B cell (primary cell): ENCODE data around the gene PCDH7. TPM values are rescaled to one million over a fixed set of nuclear protein-coding genes. Genes with fewer than 3 reads are reported as not detected.

ENCODE experiments used
- ATAC-seq: fragments of 200-7000 bp; cut with Tn5 transposase; one replicate; pipeline ENCODE4 v1.10.0; 2021; ENCODE audit warnings: low read depth, mild to moderate bottlenecking, moderate number of reproducible peaks, moderate library complexity
- CTCF ChIA-PET: fragments of 350-600 bp; sonication (Branson Sonifier 250); formaldehyde crosslinking; loops from one replicate; lab custom pipeline; 2021; ENCODE audit warnings: antibody characterized with exemption, inconsistent platforms; lab: Charles Lee
- POLR2A ChIA-PET: fragments of 350-600 bp; sonication (Branson Sonifier 250); formaldehyde crosslinking; loops from one replicate; lab custom pipeline; 2021; ENCODE audit warnings: antibody characterized with exemption; lab: Charles Lee
- DNase-seq: peaks from one replicate; pipeline ENCODE4 v3.0.0; 2013
- H2AFZ ChIP-seq: 2 replicates; pipeline ENCODE4 v1.6.1; 2012; ENCODE audit warnings: mild to moderate bottlenecking, low read depth, low read length; ENCODE audit not compliant: insufficient read depth, poor library complexity, severe bottlenecking
- H3K27ac ChIP-seq, 2 donors: 1 replicate in 1 of 2; 2 replicates in 1 of 2; pipeline ENCODE4 v1.5.1; 2012 to 2013; ENCODE audit warnings: low read length in 2 of 2, mild to moderate bottlenecking in 2 of 2, moderate library complexity in 1 of 2
- H3K27me3 ChIP-seq, 4 experiments: fragments of 200-600 bp in 1 of 4; sonication (generic) in 1 of 4; replicated peaks in 1 of 4; 1 replicate in 2 of 4; 2 replicates in 2 of 4; pipeline versions ENCODE4 v1.6.1 to v1.7.0; 2013 to 2016; ENCODE audit warnings: low read length in 3 of 4, mild to moderate bottlenecking in 2 of 4, mixed read lengths in 1 of 4, moderate library complexity in 1 of 4; ENCODE audit not compliant: insufficient read depth in 4 of 4, control insufficient read depth in 3 of 4; ENCODE audit errors: control extremely low read depth in 1 of 4
- H3K36me3 ChIP-seq, 2 experiments: replicated peaks in 1 of 2; 1 replicate in 1 of 2; 2 replicates in 1 of 2; pipeline versions ENCODE4 v1.6.1 to v1.7.1; 2013; ENCODE audit warnings: low read length in 1 of 2; ENCODE audit not compliant: insufficient read depth in 2 of 2, control insufficient read depth in 1 of 2; ENCODE audit errors: control extremely low read depth in 1 of 2, extremely low read depth in 1 of 2
- H3K4me1 ChIP-seq, 2 donors: fragments of 200-600 bp in 1 of 2; sonication (generic) in 1 of 2; 1 replicate in 1 of 2; 2 replicates in 1 of 2; pipeline versions ENCODE4 v1.5.1 to v1.6.1; 2013 to 2017; ENCODE audit warnings: low read length in 2 of 2; ENCODE audit not compliant: control insufficient read depth in 2 of 2, insufficient read depth in 2 of 2
- H3K4me2 ChIP-seq: replicated peaks from 2 replicates; pipeline ENCODE3; 2012; ENCODE audit warnings: mild to moderate bottlenecking, low read depth, low read length; ENCODE audit not compliant: poor library complexity, severe bottlenecking
- H3K4me3 ChIP-seq, 5 experiments: fragments of 200-600 bp in 1 of 5; sonication (generic) in 1 of 5; 1 replicate in 3 of 5; 2 replicates in 2 of 5; pipeline versions ENCODE4 v1.5.1 to v1.7.0; 2011 to 2016; ENCODE audit warnings: low read length in 4 of 5, mild to moderate bottlenecking in 4 of 5, low read depth in 2 of 5, control low read depth in 1 of 5, moderate library complexity in 1 of 5; ENCODE audit not compliant: insufficient read depth in 1 of 5; ENCODE audit errors: control extremely low read depth in 1 of 5, extremely low read depth in 1 of 5
- H3K79me2 ChIP-seq: fragments of 200-600 bp; sonication (generic); one replicate; pipeline ENCODE4 v1.6.0; 2016; ENCODE audit warnings: low read length; ENCODE audit not compliant: control insufficient read depth, insufficient read depth
- H3K9ac ChIP-seq: fragments of 200-600 bp; sonication (generic); 2 replicates; pipeline ENCODE4 v1.6.1; 2017; ENCODE audit warnings: mild to moderate bottlenecking, low read length, moderate library complexity
- H3K9me3 ChIP-seq, 3 donors: one replicate each; pipeline versions ENCODE4 v1.6.1 to v1.7.1; 2013; ENCODE audit warnings: low read length in 2 of 3; ENCODE audit not compliant: control insufficient read depth in 2 of 3, insufficient read depth in 1 of 3; ENCODE audit errors: control extremely low read depth in 1 of 3
- H4K20me1 ChIP-seq: 2 replicates; pipeline ENCODE4 v1.6.0; 2012; ENCODE audit warnings: mild to moderate bottlenecking, low read length; ENCODE audit not compliant: insufficient read depth, control insufficient read depth, poor library complexity, severe bottlenecking
- H3K27ac Mint-ChIP-seq: one replicate; pipeline ENCODE4 v1.8.0; 2021; ENCODE audit warnings: mixed read lengths
- H3K27me3 Mint-ChIP-seq: one replicate; pipeline ENCODE4 v1.8.0; 2021; ENCODE audit warnings: mixed read lengths
- H3K4me1 Mint-ChIP-seq: one replicate; pipeline ENCODE4 v1.8.0; 2021; ENCODE audit warnings: mixed read lengths
- H3K4me3 Mint-ChIP-seq: one replicate; pipeline ENCODE4 v1.8.0; 2021; ENCODE audit warnings: mixed read lengths
- H3K9me3 Mint-ChIP-seq: one replicate; pipeline ENCODE4 v1.8.0; 2022; ENCODE audit warnings: mixed read lengths; ENCODE audit not compliant: insufficient read depth
- EZH2 ChIP-seq: IDR thresholded peaks from 2 replicates; pipeline ENCODE4 v1.6.1; 2012; ENCODE audit warnings: borderline replicate concordance, low read depth, mild to moderate bottlenecking, moderate library complexity, low read length; ENCODE audit not compliant: insufficient read depth, poor library complexity, severe bottlenecking
- WGBS: methylation state at CpG from one replicate; pipeline ENCODE4 v1.1.5; 2013; ENCODE audit warnings: missing lambda C conversion rate; ENCODE audit not compliant: insufficient coverage; 5-methylcytosine and 5-hydroxymethylcytosine counted together
- intact Hi-C: fragments of 100-400 bp; cut with micrococcal nuclease; formaldehyde crosslinking; loops from one replicate; pipeline ENCODE4 v1.10.0; 2022
- polyA plus RNA-seq: library from polyadenylated mRNA; depleted of rRNA; stranded (reverse); fragments of >200 nt; gene quantifications from 2 replicates; pipeline ENCODE4 v1.2.3, GENCODE V29; 2012
- total RNA-seq, 2 donors: library from RNA; stranded (reverse); fragments of 120-200 nt in 1 of 2; gene quantifications; 1 replicate in 1 of 2; 2 replicates in 1 of 2; pipeline versions ENCODE4 v1.2.3 to v1.2.4, GENCODE V29; 2013 to 2022
- TF ChIP-seq, protein P1 (sequence below): fragments of 200-600 bp; IDR thresholded peaks from one replicate; pipeline ENCODE4 v1.8.0; 2022; ENCODE audit warnings: antibody characterized with exemption, mild to moderate bottlenecking

PCDH7 gene
- total and polyA plus RNA-seq, 2 donors (not counting 1 experiment from before 2014, with no cell fraction given), result not detected

DNA sequence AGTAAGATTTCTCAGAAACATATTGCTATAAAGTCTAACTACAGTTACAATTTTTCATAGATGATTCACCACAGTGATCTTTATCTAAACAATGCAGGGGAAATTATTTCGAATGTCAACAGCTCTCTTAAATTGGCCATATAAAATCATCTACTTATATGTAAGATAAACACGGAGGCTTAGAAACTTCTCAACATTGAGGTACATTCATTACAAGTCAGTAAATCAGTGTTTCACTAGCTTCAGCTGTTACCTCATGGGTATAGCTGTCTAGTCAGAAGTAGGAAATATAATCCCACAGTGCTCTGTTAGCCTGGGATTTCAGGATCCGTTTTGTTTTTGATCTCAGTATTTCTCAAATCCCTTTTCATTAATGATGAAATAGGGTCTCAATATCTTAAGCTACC is 43.2 kb downstream of the PCDH7 start:
- Histone ChIP-seq H3K36me3 (no peaks in the 10 kb centered on the region), H3K27ac (no peak overlapping the region), H3K79me2 (no peaks in the 10 kb centered on the region), H3K9ac (no peak overlapping the region), H3K4me2 (no peak overlapping the region), H2AFZ (no peak overlapping the region), H3K9me3 (no peaks in the 10 kb centered on the region), H3K27me3 (no peaks in the 10 kb centered on the region), H3K4me3 (no peak overlapping the region), H3K4me1 (no peaks in the 10 kb centered on the region), H4K20me1 (no peaks in the 10 kb centered on the region)
- POLR2A ChIA-PET, result no interaction called here
- CTCF ChIA-PET, result interaction anchor here (0.6 kb wide), 1 partner anchor 50 kb away, joined by 3 read pairs; no protein-coding TSS in a partner anchor
- TF ChIP-seq, protein P1, sequence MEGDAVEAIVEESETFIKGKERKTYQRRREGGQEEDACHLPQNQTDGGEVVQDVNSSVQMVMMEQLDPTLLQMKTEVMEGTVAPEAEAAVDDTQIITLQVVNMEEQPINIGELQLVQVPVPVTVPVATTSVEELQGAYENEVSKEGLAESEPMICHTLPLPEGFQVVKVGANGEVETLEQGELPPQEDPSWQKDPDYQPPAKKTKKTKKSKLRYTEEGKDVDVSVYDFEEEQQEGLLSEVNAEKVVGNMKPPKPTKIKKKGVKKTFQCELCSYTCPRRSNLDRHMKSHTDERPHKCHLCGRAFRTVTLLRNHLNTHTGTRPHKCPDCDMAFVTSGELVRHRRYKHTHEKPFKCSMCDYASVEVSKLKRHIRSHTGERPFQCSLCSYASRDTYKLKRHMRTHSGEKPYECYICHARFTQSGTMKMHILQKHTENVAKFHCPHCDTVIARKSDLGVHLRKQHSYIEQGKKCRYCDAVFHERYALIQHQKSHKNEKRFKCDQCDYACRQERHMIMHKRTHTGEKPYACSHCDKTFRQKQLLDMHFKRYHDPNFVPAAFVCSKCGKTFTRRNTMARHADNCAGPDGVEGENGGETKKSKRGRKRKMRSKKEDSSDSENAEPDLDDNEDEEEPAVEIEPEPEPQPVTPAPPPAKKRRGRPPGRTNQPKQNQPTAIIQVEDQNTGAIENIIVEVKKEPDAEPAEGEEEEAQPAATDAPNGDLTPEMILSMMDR, result no peak
- TF ChIP-seq EZH2, result no peak
- Mint-ChIP-seq H3K4me3 (no peak overlapping the region), H3K27ac (no peak overlapping the region), H3K27me3 (no peaks in the 10 kb centered on the region), H3K9me3 (peaks cover 4% of the 10 kb centered on the region), H3K4me1 (no peaks in the 10 kb centered on the region)
- DNase-seq (no peak), ATAC-seq (no peak)
- intact Hi-C loops, result no loop called here
- no CpG with 5 or more reads among the region's 3 CpGs for WGBS

DNA sequence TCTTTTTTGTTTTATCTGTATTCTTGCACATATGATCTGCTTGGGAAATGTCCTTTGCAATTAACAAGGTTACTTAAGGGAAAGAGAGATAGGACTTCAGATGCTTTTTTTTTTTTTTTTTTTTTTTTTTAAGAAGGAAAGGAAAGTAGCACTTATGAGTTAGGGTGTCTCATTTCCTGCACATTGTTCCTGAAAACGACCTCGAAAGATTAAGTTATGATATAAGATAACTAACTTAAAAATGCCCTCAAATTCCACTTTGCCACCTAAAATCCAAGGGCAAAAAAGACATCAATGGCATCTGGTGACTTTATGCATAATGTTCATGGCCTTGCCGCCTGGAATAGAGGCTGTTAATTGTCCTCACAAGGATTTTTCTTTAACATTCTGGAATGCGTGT is 44.9 kb downstream of the PCDH7 start:
- H3K4me1 Mint-ChIP-seq, result no peaks in the 10 kb centered on the region
- CTCF ChIA-PET, result no interaction called here
- Histone ChIP-seq H3K4me2 (no peak overlapping the region), H3K79me2 (no peaks in the 10 kb centered on the region), H4K20me1 (no peaks in the 10 kb centered on the region), H3K9ac (no peak overlapping the region), H3K9me3 (peaks cover 0 to 3% (median 0%) of the 10 kb centered on the region in 3 donors), H2AFZ (no peak overlapping the region), H3K27me3 (no peaks in the 10 kb centered on the region), H3K4me3 (no peak overlapping the region), H3K36me3 (no peaks in the 10 kb centered on the region), H3K27ac (no peak overlapping the region), H3K4me1 (no peaks in the 10 kb centered on the region)
- H3K27me3 Mint-ChIP-seq, result no peaks in the 10 kb centered on the region
- no peak overlapping the region for H3K27ac Mint-ChIP-seq
- H3K9me3 Mint-ChIP-seq, result peaks cover 4% of the 10 kb centered on the region
- no peak overlapping the region for H3K4me3 Mint-ChIP-seq
- no peak for DNase-seq
- intact Hi-C loops, result no loop called here
- TF ChIP-seq, protein P1, result no peak
- TF ChIP-seq EZH2, result no peak
- 69% methylated on average over 2 of the region's 4 CpGs for WGBS
- ATAC-seq, result no peak
- POLR2A ChIA-PET, result no interaction called here
